ENCODE measurements around the gene SKA1.

- no peak for TF ChIP-seq CTCF (IDR thresholded peaks at IDR 0.05)
- no peak for TF ChIP-seq POLR2A (IDR thresholded peaks at IDR 0.05)
- no peak for TF ChIP-seq EP300 (IDR thresholded peaks at IDR 0.05)
- no peak for TF ChIP-seq POLR2AphosphoS5 (IDR thresholded peaks at IDR 0.05)
Observed at GRCh38 chr18:50432915-50433314, 58.1 kb downstream of the SKA1 start.

Measured in suprapubic skin (tissue), 4 donors.